ENCODE data around the gene PRSS36. TPM values are rescaled to one million over a fixed set of nuclear protein-coding genes. Genes with fewer than 3 reads are reported as not detected.
"Not testable (repeated sequence)": the region's sequence is repeated elsewhere in the genome, so short reads cannot be mapped to it uniquely, and the experiment has no call there.

The PRSS36 gene
- total and polyA plus RNA-seq, 12 donors = 0.89 to 18.3 (median 7.4) TPM

DNA sequence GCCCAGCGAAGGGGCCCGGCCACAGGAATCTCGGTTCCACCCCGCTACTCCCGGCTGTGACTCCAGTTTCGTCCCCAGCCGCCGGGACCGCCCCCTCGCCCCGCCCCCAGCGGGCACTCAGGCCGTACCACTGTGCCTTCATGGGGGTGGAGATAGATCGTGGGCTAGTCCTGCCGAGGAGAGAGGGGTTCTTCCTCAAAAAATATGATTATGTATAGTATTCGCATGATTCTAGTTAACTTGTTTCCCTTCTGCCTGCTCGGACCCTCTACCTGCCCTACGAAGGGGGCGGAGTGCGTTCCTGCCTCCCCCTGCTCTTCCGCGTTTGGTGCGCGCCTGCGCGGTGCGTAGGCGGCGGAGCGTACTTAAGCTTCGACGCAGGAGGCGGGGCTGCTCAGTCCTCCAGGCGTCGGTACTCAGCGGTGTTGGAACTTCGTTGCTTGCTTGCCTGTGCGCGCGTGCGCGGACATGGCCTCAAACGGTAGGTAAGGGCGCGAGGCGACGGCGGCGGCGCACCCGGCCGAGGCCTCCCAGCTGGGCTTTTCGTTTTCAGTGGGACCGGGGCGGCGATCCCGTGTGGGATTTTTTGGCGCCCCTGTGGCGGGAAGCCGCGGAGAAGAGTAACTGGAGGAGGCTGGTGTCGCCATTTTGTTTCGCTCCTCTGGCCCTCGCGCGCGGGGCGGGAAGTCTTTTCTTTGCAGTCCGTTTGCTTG, 30.0 kb upstream of the PRSS36 start, which contains the start of gene FUS:
FUS (plus strand) TSS at position 393 of the 713 bp plus-strand sequence; CDS start at position 469, 76 bp downstream.
- DNase-seq = peak; percentile 87 to 96 (median 93)
- H3K27me3 ChIP-seq = no peaks in the 10 kb centered on the region
- WGBS, 4 donors = 0% methylated on average over 12 to 69 of the region's 69 CpGs
- peaks cover 0 to 27% of the 10 kb centered on the region in 2 donors for H3K36me3 ChIP-seq (replicated peaks in 1 of 2)
- TF ChIP-seq, protein P1, sequence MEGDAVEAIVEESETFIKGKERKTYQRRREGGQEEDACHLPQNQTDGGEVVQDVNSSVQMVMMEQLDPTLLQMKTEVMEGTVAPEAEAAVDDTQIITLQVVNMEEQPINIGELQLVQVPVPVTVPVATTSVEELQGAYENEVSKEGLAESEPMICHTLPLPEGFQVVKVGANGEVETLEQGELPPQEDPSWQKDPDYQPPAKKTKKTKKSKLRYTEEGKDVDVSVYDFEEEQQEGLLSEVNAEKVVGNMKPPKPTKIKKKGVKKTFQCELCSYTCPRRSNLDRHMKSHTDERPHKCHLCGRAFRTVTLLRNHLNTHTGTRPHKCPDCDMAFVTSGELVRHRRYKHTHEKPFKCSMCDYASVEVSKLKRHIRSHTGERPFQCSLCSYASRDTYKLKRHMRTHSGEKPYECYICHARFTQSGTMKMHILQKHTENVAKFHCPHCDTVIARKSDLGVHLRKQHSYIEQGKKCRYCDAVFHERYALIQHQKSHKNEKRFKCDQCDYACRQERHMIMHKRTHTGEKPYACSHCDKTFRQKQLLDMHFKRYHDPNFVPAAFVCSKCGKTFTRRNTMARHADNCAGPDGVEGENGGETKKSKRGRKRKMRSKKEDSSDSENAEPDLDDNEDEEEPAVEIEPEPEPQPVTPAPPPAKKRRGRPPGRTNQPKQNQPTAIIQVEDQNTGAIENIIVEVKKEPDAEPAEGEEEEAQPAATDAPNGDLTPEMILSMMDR (IDR thresholded peaks at IDR 0.05) = peak in 3 of 6 experiments; percentile 9 to 28 (median 13)
- TF ChIP-seq POLR2A (IDR thresholded peaks at IDR 0.05) = peak; percentile 99
- peak within 1 kb of the TSS; percentile 79 to 97 (median 95) for H3K27ac ChIP-seq
- no peaks in the 10 kb centered on the region for H3K9me3 ChIP-seq (replicated peaks in 1 of 3)
- peak within 1 kb of the TSS; percentile 73 to 97 (median 80) for H3K4me3 ChIP-seq
- peaks cover 25 to 36% of the 10 kb centered on the region in 2 donors for H3K4me1 ChIP-seq (replicated peaks in 1 of 2)
- intact Hi-C loops (cut with DNase I) = loop anchor here in 1 of 2 donors (5.0 kb wide), 1 partner anchor 73 kb away; the partner anchor contains the start of gene BCKDK

DNA sequence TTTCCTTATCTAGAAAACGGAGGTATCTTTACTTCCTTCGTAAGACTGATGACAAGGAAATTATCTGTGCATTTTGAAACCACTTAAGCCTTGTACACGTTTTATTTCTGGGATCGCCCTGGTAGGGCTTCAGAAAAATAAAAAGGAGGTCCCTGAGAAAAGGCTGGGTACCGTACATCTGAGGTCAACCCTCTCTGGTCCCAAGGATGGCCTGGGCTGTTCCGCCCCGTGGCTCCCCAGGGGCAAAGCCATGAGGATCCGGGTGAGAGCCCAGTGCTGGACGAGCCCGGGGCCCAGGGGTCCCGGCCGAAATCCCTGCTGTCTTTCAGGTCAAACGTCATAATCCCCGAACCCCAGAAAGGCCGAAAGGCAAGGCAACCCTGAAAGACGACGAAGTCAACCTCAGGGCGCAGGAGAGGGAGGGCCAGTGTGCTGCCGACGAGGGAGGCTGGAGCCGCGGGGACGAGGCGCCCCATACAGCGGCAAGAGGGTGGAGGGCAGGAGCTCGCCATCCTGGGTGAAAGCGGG, 29.4 kb upstream of the PRSS36 start:
- peak in 1 of 7 donors; percentile 23 for DNase-seq
- Histone ChIP-seq H3K4me3 (peak overlapping the region; percentile 19 to 97 (median 60)), H3K27me3 (no peaks in the 10 kb centered on the region), H3K27ac (peak overlapping the region; percentile 79 to 97 (median 95)), H3K36me3 (replicated peaks in 1 of 2) (peaks cover 0 to 21% of the 10 kb centered on the region in 2 donors), H3K9me3 (replicated peaks in 1 of 3) (no peaks in the 10 kb centered on the region), H3K4me1 (replicated peaks in 1 of 2) (peaks cover 25 to 36% of the 10 kb centered on the region in 2 donors)
- WGBS, 4 donors = 3 to 6% (median 5%) methylated on average over 11 to 27 of the region's 27 CpGs
- TF ChIP-seq, protein P1 (IDR thresholded peaks at IDR 0.05) = no peak
- TF ChIP-seq POLR2A (IDR thresholded peaks at IDR 0.05) = no peak
- intact Hi-C loops (cut with DNase I) = loop anchor here in 1 of 2 donors (5.0 kb wide), 1 partner anchor 72 kb away; the partner anchor contains the start of gene BCKDK

DNA sequence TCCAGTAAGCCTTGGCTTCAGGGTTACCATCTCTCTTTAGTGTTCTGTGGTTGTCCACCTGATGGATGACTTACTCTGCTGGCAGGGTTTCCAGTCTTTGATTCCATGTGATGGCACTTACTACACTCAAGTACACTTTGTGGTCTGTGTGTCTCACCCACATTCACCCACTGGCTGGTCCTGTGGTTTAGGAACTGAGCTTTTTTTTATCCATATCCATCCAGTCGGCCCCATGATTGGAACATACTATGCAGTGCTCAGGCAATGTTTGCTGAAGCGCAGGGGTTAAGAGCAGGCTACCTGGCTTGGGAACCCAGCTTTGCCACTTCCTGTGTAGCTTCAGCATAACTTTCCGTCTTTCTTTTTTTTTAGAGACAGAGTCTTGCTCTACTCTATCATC, 27.3 kb upstream of the PRSS36 start:
- peak in 3 of 7 donors; percentile 24 to 53 (median 34) for DNase-seq
- H3K9me3 ChIP-seq (replicated peaks in 1 of 3) = no peaks in the 10 kb centered on the region
- no peaks in the 10 kb centered on the region for H3K36me3 ChIP-seq (replicated peaks in 1 of 2)
- H3K4me1 ChIP-seq (replicated peaks in 1 of 2) = peaks cover 15 to 22% of the 10 kb centered on the region in 2 donors
- H3K27ac ChIP-seq = no peak overlapping the region
- no peak overlapping the region for H3K4me3 ChIP-seq
- 46 to 67% (median 53%) methylated on average over 3 of the region's 3 CpGs for WGBS, 4 donors
- no peak for TF ChIP-seq POLR2A (IDR thresholded peaks at IDR 0.05)
- TF ChIP-seq, protein P1 (IDR thresholded peaks at IDR 0.05) = no peak
- H3K27me3 ChIP-seq = no peaks in the 10 kb centered on the region
- intact Hi-C loops (cut with DNase I) = loop anchor here in 1 of 2 donors (5.0 kb wide), 1 partner anchor 70 kb away; the partner anchor contains the start of gene BCKDK

DNA sequence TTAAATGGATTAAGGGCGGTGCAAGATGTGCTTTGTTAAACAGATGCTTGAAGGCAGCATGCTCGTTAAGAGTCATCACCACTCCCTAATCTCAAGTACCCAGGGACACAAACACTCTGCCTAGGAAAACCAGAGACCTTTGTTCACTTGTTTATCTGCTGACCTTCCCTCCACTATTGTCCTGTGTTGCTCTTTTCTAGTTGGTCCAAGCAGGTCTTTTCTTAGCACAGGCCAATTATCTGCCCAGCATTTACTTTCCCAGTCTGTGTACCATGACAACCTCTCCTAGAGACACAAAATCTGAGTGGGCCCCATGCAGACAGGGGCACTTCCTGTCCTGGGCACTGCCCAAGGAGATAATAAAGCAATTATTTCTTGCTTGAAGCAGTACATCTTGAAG, 20.2 kb upstream of the PRSS36 start:
- no CpG with 5 or more reads among the region's 2 CpGs for WGBS, 4 donors
- H3K27ac ChIP-seq; H3K4me3 ChIP-seq; H3K9me3 ChIP-seq (replicated peaks in 1 of 3); H3K27me3 ChIP-seq; DNase-seq; H3K4me1 ChIP-seq (replicated peaks in 1 of 2); intact Hi-C loops (cut with DNase I); H3K36me3 ChIP-seq (replicated peaks in 1 of 2): not testable (repeated sequence)
